MM.1S (cell line): ENCODE measurements around the gene PSMD14.
"Not testable (repeated sequence)": the region's sequence is repeated elsewhere in the genome, so short reads cannot be mapped to it uniquely, and the experiment has no call there.

Source experiments
- DNase-seq: peaks from one replicate; pipeline ENCODE4 v3.0.0-alpha.2; 2015
- H2AFZ ChIP-seq: fragments of 300-600 bp; sonication (generic); 2 replicates; pipeline ENCODE4 v1.6.0; 2016; ENCODE audit warnings: antibody characterized with exemption, low read length
- H3F3A ChIP-seq: fragments of 300-600 bp; sonication (generic); 2 replicates; pipeline ENCODE4 v1.6.1; 2016; ENCODE audit warnings: mild to moderate bottlenecking, antibody characterized with exemption, low read length, moderate library complexity, mixed read lengths; ENCODE audit not compliant: insufficient read depth
- H3K27ac ChIP-seq: fragments of 300-600 bp; sonication (generic); 2 replicates; pipeline ENCODE4 v1.5.1; 2016; ENCODE audit warnings: mild to moderate bottlenecking, low read length
- H3K27me3 ChIP-seq: fragments of 300-600 bp; sonication (generic); replicated peaks from 2 replicates; pipeline ENCODE4 v1.6.0; 2016; ENCODE audit warnings: low read length; ENCODE audit not compliant: insufficient read depth
- H3K36me3 ChIP-seq: fragments of 300-600 bp; sonication (generic); replicated peaks from 2 replicates; pipeline ENCODE4 v1.6.1; 2016; ENCODE audit warnings: mild to moderate bottlenecking, low read length, mixed read lengths; ENCODE audit not compliant: insufficient read depth
- H3K4me1 ChIP-seq: fragments of 300-600 bp; sonication (generic); 2 replicates; pipeline ENCODE4 v1.6.1; 2016; ENCODE audit warnings: low read length, mixed read lengths
- H3K4me2 ChIP-seq: fragments of 300-600 bp; sonication (generic); 2 replicates; pipeline ENCODE4 v1.6.0; 2016; ENCODE audit warnings: low read depth, low read length
- H3K4me3 ChIP-seq: fragments of 300-600 bp; sonication (generic); 2 replicates; pipeline ENCODE4 v1.5.1; 2016; ENCODE audit warnings: low read length, mixed read lengths
- H3K79me2 ChIP-seq: fragments of 300-600 bp; sonication (generic); 2 replicates; pipeline ENCODE4 v1.6.1; 2016; ENCODE audit warnings: mixed run types, low read length, mixed read lengths
- H3K9ac ChIP-seq: fragments of 300-600 bp; sonication (generic); 2 replicates; pipeline ENCODE4 v1.6.1; 2016; ENCODE audit warnings: low read length, mixed read lengths
- H3K9me2 ChIP-seq: fragments of 300-600 bp; sonication (generic); replicated peaks from 2 replicates; pipeline ENCODE4 v1.6.1; 2016; ENCODE audit warnings: mild to moderate bottlenecking, low read length, mixed read lengths; ENCODE audit not compliant: insufficient read depth
- H3K9me3 ChIP-seq: fragments of 300-600 bp; sonication (generic); replicated peaks from 2 replicates; pipeline ENCODE4 v1.6.1; 2016; ENCODE audit warnings: mild to moderate bottlenecking, low read length, mixed read lengths; ENCODE audit not compliant: insufficient read depth
- H4K20me1 ChIP-seq: fragments of 300-600 bp; sonication (generic); 2 replicates; pipeline ENCODE4 v1.6.1; 2016; ENCODE audit warnings: mild to moderate bottlenecking, low read length, moderate library complexity, mixed read lengths; ENCODE audit not compliant: insufficient read depth
- CTCF ChIP-seq: fragments of 300-600 bp; sonication (generic); IDR thresholded peaks from 2 replicates; pipeline ENCODE4 v1.5.1; 2016; ENCODE audit warnings: antibody characterized with exemption, low read length, mixed read lengths
- EZH2 ChIP-seq: fragments of 300-600 bp; sonication (generic); optimal IDR thresholded peaks from 2 replicates; pipeline ENCODE3; 2017; ENCODE audit warnings: low read depth, mild to moderate bottlenecking, antibody characterized with exemption, low read length, mixed read lengths
- EZH2phosphoT487 ChIP-seq: fragments of 300-600 bp; sonication (generic); IDR thresholded peaks from 2 replicates; pipeline ENCODE4 v1.6.1; 2018; ENCODE audit warnings: antibody characterized with exemption, low read length

The PSMD14 gene

GRCh38 chr2:161332371-161332967 is 24.2 kb downstream of the PSMD14 start:
- no peak for TF ChIP-seq CTCF
- no peak for TF ChIP-seq EZH2
- TF ChIP-seq EZH2phosphoT487, result no peak
- Histone ChIP-seq H3K36me3 (no peaks in the 10 kb centered on the region), H3K9me2 (no peaks in the 10 kb centered on the region), H2AFZ (no peak overlapping the region), H3K4me1 (no peaks in the 10 kb centered on the region), H3K9me3 (no peaks in the 10 kb centered on the region), H3K4me2 (no peak overlapping the region), H3K27ac (no peak overlapping the region), H3K79me2 (peaks cover 98% of the 10 kb centered on the region), H3K4me3 (no peak overlapping the region), H3F3A (no peaks in the 10 kb centered on the region), H3K9ac (no peak overlapping the region), H3K27me3 (no peaks in the 10 kb centered on the region), H4K20me1 (peaks cover 5% of the 10 kb centered on the region; the same call in 1 of the 2 replicates)
- no peak for DNase-seq

- H3K9me3 ChIP-seq, result no peaks in the 10 kb centered on the region
- H3K27ac ChIP-seq, result no peak overlapping the region
- H3K36me3 ChIP-seq, result no peaks in the 10 kb centered on the region; the same call in 1 of the 2 replicates
- TF ChIP-seq CTCF (no peak), EZH2phosphoT487 (no peak), EZH2 (no peak)
- H3K27me3 ChIP-seq, result no peaks in the 10 kb centered on the region
- H3K4me1 ChIP-seq, result no peaks in the 10 kb centered on the region
- H3K79me2 ChIP-seq, result peaks cover 90% of the 10 kb centered on the region
- H3F3A ChIP-seq, result no peaks in the 10 kb centered on the region; the same call in 1 of the 2 replicates
- no peak overlapping the region for H3K9ac ChIP-seq
- no peak overlapping the region for H3K4me3 ChIP-seq
- no peaks in the 10 kb centered on the region for H3K9me2 ChIP-seq
- H3K4me2 ChIP-seq, result no peak overlapping the region
- DNase-seq, result no peak
- peaks cover 10% of the 10 kb centered on the region; the same call in 1 of the 2 replicates for H4K20me1 ChIP-seq
- H2AFZ ChIP-seq, result no peak overlapping the region
Measured at GRCh38 chr2:161335626-161336025, 27.4 kb downstream of the PSMD14 start.

- Histone ChIP-seq H3K79me2 (peaks cover 84% of the 10 kb centered on the region), H3K4me2 (no peak overlapping the region), H3K36me3 (no peaks in the 10 kb centered on the region; the same call in 1 of the 2 replicates), H2AFZ (no peak overlapping the region), H4K20me1 (peaks cover 10% of the 10 kb centered on the region; the same call in 1 of the 2 replicates), H3K27ac (no peak overlapping the region), H3K4me3 (no peak overlapping the region), H3K9me3 (no peaks in the 10 kb centered on the region), H3F3A (no peaks in the 10 kb centered on the region; the same call in 1 of the 2 replicates), H3K9me2 (no peaks in the 10 kb centered on the region), H3K27me3 (no peaks in the 10 kb centered on the region), H3K9ac (no peak overlapping the region), H3K4me1 (no peaks in the 10 kb centered on the region)
- no peak for DNase-seq
- TF ChIP-seq EZH2, result no peak
- TF ChIP-seq CTCF, result no peak
- no peak for TF ChIP-seq EZH2phosphoT487
Measured at GRCh38 chr2:161337247-161337646, 29.0 kb downstream of the PSMD14 start.

- H4K20me1 ChIP-seq, result peaks cover 20% of the 10 kb centered on the region; the same call in 1 of the 2 replicates
- not testable (repeated sequence) for H3K9me3 ChIP-seq, H3K4me1 ChIP-seq, H3K9me2 ChIP-seq, H2AFZ ChIP-seq, DNase-seq, H3F3A ChIP-seq, H3K36me3 ChIP-seq, H3K4me2 ChIP-seq, H3K27me3 ChIP-seq, H3K27ac ChIP-seq, H3K4me3 ChIP-seq, H3K9ac ChIP-seq
- peaks cover 84% of the 10 kb centered on the region for H3K79me2 ChIP-seq
Measured at GRCh38 chr2:161339532-161339931, 31.3 kb downstream of the PSMD14 start.

- not testable (repeated sequence) for DNase-seq, H3K27me3 ChIP-seq, H3K9ac ChIP-seq, H3K9me3 ChIP-seq, H3K4me2 ChIP-seq, H3K4me1 ChIP-seq, H3F3A ChIP-seq, H2AFZ ChIP-seq, H3K9me2 ChIP-seq, H3K4me3 ChIP-seq, H3K36me3 ChIP-seq, H3K27ac ChIP-seq
- H4K20me1 ChIP-seq, result peaks cover 14% of the 10 kb centered on the region; the same call in 1 of the 2 replicates
- peaks cover 84% of the 10 kb centered on the region for H3K79me2 ChIP-seq
Measured at GRCh38 chr2:161340930-161341413, 32.7 kb downstream of the PSMD14 start.
